HAP-1 (cell line): ENCODE results near the gene FTSJ1.

Experiments used
- DNase-seq, 2 experiments: peaks; one replicate each; pipeline ENCODE4 v3.0.0-alpha.2; 2016 to 2020; ENCODE audit warnings: low spot score in 2 of 2
- H3K27me3 ChIP-seq: fragments of 250-450 bp; sonication (Bioruptor Pico); 2 replicates; pipeline ENCODE4 v1.5.1; 2020; ENCODE audit warnings: low read depth, mild to moderate bottlenecking, moderate library complexity
- H3K36me3 ChIP-seq: fragments of 250-450 bp; sonication (Bioruptor Pico); replicated peaks from 2 replicates; pipeline ENCODE4 v1.5.1; 2020; ENCODE audit warnings: mild to moderate bottlenecking
- H3K4me1 ChIP-seq: fragments of 250-450 bp; sonication (Bioruptor Pico); 2 replicates; pipeline ENCODE4 v1.5.1; 2020; ENCODE audit warnings: mild to moderate bottlenecking
- H3K4me3 ChIP-seq: fragments of 250-450 bp; sonication (Bioruptor Pico); 2 replicates; pipeline ENCODE4 v1.5.1; 2020; ENCODE audit warnings: mild to moderate bottlenecking, moderate library complexity
- H3K9me3 ChIP-seq: fragments of 250-450 bp; sonication (Bioruptor Pico); 2 replicates; pipeline ENCODE4 v1.5.1; 2020; ENCODE audit warnings: mild to moderate bottlenecking, moderate library complexity
- in situ Hi-C: fragments of 300-500 bp; cut with MboI; formaldehyde crosslinking; loops from 3 replicates; pipeline ENCODE4 v1.14.3; 2020; ENCODE audit warnings: low sequenced_read_pairs, inconsistent platforms, mixed read lengths

The FTSJ1 gene

DNA sequence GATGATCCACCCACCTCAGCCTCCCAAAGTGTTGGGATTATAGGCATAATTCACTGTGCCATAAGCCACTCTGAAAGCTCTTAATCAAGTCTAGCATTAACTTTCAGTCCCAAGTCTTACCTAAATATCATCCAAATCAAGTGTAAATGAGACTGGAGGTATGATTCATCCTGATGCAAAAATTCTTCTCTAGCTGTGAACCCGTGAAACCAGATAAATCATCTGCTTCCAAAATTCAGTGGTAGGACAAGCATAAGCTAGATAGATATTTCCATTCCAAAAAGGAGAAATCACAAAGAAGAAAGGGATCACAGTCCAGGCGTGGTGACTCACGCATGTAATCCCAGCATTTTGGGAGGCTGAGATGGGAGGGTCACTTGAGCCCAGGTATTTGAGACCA lies 54.7 kb downstream of the FTSJ1 start:
- H3K36me3 ChIP-seq: peaks cover 37% of the 10 kb centered on the region
- in situ Hi-C loops: no loop called here
- H3K4me3 ChIP-seq: no peak overlapping the region
- no peaks in the 10 kb centered on the region for H3K9me3 ChIP-seq
- H3K27me3 ChIP-seq: no peaks in the 10 kb centered on the region
- no peak for DNase-seq
- no peaks in the 10 kb centered on the region for H3K4me1 ChIP-seq

DNA sequence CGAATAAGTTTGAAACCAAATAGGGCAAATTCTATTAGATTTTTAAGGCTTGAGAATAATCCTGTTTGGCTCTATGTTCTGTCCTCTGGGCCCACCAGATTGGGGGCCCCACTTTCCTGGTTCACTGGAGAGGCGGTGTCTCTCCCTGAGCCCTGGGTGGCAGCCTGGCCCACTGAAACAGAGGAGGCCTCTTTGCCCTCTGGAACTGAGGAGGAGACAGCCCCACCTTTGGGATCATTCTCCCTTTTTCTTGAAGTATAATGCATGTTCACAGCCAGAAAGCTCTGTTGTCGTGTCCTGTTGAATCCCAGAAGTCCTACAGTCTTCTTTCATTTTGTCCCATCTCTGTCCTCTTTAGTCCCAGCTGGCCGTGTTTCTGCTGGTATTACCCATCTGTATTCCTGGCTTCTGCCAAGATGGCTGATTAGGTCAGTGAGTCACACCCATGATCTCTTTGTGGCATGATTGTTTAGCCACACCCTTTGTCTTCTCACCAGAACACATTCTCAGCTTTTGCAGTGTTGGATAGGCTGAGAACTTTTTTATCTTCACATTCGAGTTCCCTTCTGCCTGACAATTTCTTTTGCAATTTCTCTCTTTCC lies 55.5 kb downstream of the FTSJ1 start:
- no peak for DNase-seq

DNA sequence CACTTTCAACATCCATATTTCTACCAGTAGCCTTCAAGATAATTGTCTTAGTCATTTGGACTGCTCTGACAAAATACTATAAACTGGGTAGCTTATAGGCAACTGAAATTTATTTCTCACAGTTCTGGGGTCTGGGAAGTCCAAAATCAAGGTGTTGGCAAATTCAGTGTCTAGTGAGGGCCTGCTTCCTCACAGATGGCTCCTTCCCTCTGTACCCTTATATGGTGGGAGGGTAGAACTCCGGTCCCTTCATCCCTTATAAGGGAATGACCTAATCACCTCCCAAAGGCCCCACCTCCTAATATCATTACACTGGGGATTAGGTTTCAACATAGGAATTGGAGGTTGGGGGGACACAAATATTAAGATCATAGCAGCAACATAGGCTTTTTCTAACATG lies 56.2 kb downstream of the FTSJ1 start:
- no peak overlapping the region for H3K4me3 ChIP-seq

More for the DNA sequence above, 55.5 kb downstream of the FTSJ1 start:
- Histone ChIP-seq H3K27me3 (no peaks in the 10 kb centered on the region), H3K36me3 (peaks cover 30% of the 10 kb centered on the region), H3K9me3 (no peaks in the 10 kb centered on the region), H3K4me1 (no peaks in the 10 kb centered on the region), H3K4me3 (no peak overlapping the region)
- in situ Hi-C loops: no loop called here

DNA sequence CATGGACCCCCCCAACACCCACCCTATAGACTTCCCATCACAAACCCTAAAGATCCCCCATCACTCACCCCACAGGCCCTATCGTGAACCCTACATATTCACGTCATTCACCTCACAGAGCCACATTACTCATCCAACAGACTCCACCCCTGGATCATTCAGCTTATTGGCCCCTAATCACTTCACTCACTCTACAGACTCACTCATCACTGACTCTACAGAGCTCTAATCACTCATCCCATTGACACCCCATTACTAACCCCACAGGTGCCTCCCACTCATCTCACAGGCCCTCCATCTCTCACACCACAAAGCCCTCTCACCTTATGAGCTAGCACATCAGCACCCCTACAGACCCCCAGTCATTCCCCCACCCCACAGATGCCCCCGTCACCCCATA lies 57.2 kb downstream of the FTSJ1 start:
- H3K27me3 ChIP-seq: no peaks in the 10 kb centered on the region

More for the DNA sequence above, 56.2 kb downstream of the FTSJ1 start:
- Histone ChIP-seq H3K27me3 (no peaks in the 10 kb centered on the region), H3K4me1 (no peaks in the 10 kb centered on the region), H3K9me3 (no peaks in the 10 kb centered on the region), H3K36me3 (peaks cover 23% of the 10 kb centered on the region)
- in situ Hi-C loops: no loop called here
- no peak for DNase-seq

More for the DNA sequence above, 57.2 kb downstream of the FTSJ1 start:
- in situ Hi-C loops: no loop called here
- no peak for DNase-seq
- no peaks in the 10 kb centered on the region for H3K4me1 ChIP-seq
- H3K4me3 ChIP-seq: no peak overlapping the region
- peaks cover 13% of the 10 kb centered on the region for H3K36me3 ChIP-seq
- no peaks in the 10 kb centered on the region for H3K9me3 ChIP-seq
